Activated T-cell treated with anti-CD3 and anti-CD28 coated beads for 4 hours (primary cell): ENCODE results near the gene KRT39.

Experiments
- DNase-seq: peaks from one replicate; pipeline ENCODE4 v3.0.0-alpha.2; 2020

The KRT39 gene

DNA sequence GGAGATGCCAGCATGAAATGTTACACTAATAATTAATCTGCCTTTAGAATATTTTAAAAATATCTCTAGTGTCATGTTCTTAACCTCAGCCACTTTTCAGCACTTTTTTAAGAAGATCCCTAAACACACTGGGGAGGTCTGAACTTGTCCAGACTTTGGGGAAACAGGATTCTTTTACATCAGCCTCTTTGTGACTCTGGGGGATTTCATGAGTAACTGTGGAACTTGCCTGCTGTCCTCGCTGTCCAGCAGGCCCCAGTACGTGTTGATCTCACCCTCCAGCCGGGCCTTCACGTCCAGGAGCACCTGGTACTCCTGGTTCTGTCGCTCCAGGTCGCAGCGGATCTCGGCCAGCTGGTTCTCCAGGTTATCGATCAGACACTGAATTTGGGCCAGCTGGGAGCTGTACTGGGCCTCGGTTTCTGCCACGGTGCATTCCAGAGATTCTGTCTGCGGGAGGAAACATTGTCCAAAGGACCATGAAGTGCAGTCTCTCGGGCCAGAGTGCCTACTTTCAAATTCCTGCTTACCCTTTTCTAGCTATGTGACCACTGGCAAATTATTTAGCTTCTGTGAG is 11.9 kb upstream of the KRT39 start:
- no peak for DNase-seq

- no peak for DNase-seq
These were observed 8.8 kb upstream of the KRT39 start for GRCh38 chr17:40975516-40975915.

- no peak for DNase-seq
These were observed 7.6 kb upstream of the KRT39 start for GRCh38 chr17:40974366-40974765.

- DNase-seq = no peak
These were observed 834 bp upstream of the KRT39 start for GRCh38 chr17:40967582-40967981.

- no peak for DNase-seq
These were observed 2.9 kb downstream of the KRT39 start for GRCh38 chr17:40963838-40964237.

- DNase-seq = no peak
These were observed 4.6 kb downstream of the KRT39 start for GRCh38 chr17:40962059-40962561.

GRCh38 chr17:40961591-40961990 is 5.2 kb downstream of the KRT39 start:
- DNase-seq = no peak

DNA sequence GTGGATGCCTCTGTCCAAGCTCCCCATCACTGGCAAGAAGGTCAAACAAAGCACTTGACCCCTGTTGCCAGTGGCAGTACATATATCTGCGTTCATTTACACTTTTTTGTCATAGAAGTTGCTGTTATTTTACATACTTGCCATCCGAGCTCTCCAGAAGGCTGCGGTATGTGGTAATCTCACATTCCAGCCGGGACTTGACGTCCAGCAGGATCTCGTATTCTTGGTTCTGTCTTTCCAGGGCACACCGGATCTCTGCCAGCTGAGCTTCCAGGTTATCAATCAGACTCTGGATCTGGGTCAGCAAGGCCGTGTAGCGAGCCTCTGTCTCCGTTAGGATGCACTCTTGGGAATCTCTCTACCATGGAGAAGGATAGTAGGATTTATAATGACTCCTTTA is 6.6 kb downstream of the KRT39 start:
- no peak for DNase-seq

- DNase-seq = no peak
These were observed 8.4 kb downstream of the KRT39 start for GRCh38 chr17:40958086-40958953.

GRCh38 chr17:40956401-40957254 is 10.1 kb downstream of the KRT39 start:
- DNase-seq = no peak

DNA sequence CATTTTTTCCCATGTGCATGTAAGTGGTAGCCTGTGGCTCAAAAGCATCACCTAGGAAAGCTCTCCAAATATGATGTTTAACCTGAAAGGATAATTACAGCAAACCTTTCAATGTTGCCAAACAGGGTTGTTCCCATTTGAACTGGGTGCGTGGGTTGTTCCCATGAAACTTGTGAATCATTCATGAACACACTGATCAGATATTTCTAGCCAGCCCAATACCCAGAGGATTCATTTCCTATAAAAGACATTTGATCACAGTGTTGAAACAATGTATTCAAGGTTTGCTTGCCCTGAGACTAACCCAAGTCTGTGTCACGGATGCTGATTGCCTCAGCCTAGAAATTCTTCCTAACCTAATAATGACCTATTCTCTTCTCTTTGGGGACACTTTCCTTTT is 12.9 kb downstream of the KRT39 start:
- DNase-seq = no peak

- DNase-seq = no peak
These were observed 14.1 kb downstream of the KRT39 start for GRCh38 chr17:40952661-40953060.

DNA sequence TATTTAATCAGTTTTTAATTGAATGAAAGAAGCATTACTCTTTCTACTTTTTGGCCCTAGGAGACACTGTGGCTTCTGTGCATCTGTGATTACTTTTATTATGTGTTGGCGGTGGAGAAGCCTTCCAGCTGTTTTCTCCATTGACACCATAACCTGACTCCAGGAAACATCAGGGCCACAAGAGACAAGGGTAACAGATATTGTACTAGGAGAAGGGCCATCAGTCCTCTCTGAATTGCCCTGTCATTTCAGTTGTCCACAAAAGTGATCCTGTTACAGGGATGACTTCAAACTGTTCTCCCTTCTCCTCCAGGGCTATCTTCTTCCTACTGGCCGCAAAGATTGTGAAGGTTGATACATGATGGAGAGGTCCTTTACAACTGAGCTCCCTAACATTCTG is 14.6 kb downstream of the KRT39 start:
- DNase-seq = no peak

DNA sequence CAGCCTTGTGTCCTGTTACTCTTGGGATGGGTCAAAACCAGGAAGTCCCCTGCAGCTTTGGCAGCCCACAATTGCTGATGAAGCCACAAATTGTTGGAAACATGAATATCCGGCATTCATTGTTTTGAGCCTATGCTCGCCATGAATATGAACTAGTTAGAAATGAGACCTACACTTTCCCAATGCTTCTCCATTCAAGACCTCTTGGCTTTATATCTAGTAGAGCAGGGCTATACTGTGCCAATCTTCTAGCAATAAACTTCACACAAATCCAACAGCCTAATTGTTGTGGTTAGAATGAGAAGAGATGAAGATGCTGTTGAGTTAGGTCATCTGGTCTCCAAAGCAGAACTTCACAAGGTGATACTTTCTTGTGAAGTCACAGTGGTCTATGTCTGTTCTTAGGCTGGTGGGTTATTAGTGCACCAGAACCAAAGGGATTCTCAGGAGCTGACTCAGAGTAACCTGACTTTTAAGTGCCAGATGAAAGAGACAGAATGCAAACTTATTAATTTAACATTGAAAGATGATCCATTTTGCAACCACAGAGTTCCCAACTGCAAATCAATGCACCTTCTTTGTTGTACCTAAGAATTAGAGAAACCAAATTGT is 15.6 kb downstream of the KRT39 start:
- no peak for DNase-seq

DNA sequence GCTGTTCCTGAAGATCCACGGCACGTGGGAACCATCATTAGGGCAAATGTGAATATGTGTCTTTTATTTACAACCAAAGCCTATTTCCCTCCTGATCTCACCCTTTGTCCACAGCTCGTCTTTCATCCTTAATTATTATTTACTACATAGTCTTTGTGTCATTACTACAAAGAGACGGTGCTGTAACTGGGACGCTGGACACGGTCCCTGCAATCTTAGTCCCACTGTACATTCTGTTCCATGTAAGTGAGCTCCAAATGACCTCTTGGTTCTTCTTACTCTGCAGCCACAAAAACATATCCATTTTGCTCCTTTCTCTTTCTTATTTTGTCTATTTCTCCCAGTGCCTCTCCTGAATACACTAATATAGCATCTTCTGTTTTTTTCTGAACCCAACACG is 16.6 kb downstream of the KRT39 start:
- no peak for DNase-seq

DNA sequence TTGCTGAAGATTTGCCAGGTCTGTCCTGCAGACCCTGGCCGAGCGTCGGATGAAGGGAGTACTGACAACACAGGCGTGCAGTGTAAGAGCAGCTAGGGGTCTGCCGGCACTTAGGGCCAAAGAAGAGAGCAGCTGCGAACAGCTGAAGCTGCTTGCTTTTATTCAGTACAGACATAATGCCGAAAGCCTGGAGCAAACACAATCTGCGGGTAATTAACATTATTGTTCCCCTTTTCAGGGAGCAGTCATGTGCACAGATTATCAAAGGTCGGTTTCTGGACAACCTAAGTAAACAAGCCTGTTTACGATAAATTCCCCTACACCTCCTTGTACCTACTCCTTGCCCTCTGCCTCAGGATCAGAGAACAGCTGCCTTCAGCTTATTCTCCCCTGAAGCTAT is 17.3 kb downstream of the KRT39 start:
- no peak for DNase-seq

GRCh38 chr17:40947929-40948328 is 18.8 kb downstream of the KRT39 start:
- DNase-seq = no peak

GRCh38 chr17:40945414-40945813 is 21.3 kb downstream of the KRT39 start:
- no peak for DNase-seq

DNA sequence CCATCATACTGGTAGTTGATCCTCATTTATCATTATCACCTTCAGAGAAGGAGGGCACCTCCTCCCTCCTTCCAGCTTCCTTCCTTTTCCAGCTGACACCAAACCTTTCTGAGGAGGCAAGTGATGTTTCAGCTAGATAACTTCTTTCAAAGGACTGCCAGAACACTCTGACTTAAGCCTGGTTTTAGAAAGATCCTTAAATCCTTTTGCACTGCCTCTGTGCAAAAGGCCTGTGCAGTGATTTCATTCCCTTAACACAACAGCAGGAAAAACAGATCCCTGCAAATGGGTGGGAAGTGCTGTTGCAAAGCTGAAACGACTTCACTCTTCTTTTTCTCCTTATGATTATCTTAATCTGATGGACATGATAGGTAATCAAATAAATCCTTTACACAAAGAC is 22.2 kb downstream of the KRT39 start:
- no peak for DNase-seq

DNA sequence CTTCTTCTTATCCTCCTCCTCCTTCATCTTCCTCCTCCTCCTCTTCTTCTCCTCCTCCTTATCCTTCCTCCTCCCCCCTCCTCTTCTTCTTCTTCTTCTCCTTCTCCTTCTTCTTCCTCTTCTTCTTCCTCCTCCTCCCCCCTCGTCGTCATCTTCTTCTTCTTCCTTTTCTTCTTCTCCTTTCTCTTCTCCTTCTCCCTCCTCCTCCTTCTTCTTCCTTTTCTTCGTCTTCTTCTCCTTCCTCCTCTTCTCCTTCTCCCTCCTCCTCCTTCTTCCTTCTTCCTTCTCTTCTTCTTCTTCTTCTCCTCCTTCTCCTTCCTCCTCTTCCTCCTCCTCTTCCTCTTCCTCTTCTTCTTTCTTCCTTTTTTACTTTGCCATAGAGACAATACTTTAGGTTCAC is 24.2 kb downstream of the KRT39 start:
- no peak for DNase-seq

GRCh38 chr17:40940266-40940665 is 26.5 kb downstream of the KRT39 start:
- DNase-seq = no peak

- DNase-seq = no peak
These were observed 27.8 kb downstream of the KRT39 start for GRCh38 chr17:40938981-40939380.

DNA sequence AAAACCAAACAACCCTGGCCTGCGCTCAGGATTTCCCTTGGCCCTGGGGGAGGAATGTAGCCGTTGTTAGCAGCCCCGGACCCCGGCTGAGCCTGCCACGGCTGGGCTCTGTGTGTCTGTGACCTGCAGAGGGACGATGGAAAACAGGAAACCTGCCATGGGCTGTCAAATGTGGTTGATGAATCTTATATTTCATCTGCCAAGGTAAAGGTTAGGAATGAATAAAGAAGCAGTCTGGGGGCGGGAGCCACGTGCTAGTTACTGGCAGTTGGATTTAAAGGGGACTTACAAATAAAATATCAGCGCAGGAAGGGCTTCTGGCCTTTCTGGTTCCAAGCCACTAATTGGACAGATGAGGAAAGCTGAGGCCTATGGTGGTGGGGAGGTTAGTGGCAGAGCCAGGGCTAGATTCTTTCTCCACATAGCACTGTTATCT is 29.3 kb downstream of the KRT39 start, which contains the start of gene KRT23:
TSS of gene KRT23 (minus strand) at position 263 of the 436 bp plus-strand sequence. CDS start 1,043 bp downstream, outside the sequence.
- no peak for DNase-seq
